Astrocyte (in vitro differentiated cells and primary cell): Measurements from ENCODE around the gene MUC5AC. TPM values are rescaled to one million over a fixed set of nuclear protein-coding genes. Genes with fewer than 3 reads are reported as not detected.

Experiments
- DNase-seq: peaks from one replicate; pipeline ENCODE4 v3.0.0-alpha.2; 2010; ENCODE audit warnings: low read depth
- FAIRE-seq: peaks from 2 replicates; lab custom pipeline; 2011; peaks lifted over from hg19 to GRCh38; lab: Jason Lieb, UNC
- H2AFZ ChIP-seq: 2 replicates; pipeline ENCODE4 v1.6.0; 2012; ENCODE audit warnings: low read depth, low read length, inconsistent platforms
- H3K27ac ChIP-seq: 2 replicates; pipeline ENCODE4 v1.5.1; 2011; ENCODE audit warnings: low read depth, low read length, inconsistent platforms
- H3K27me3 ChIP-seq: 2 replicates; pipeline ENCODE4 v1.6.0; 2011; ENCODE audit warnings: low read length, inconsistent platforms; ENCODE audit not compliant: insufficient read depth
- H3K36me3 ChIP-seq: 2 replicates; pipeline ENCODE4 v1.5.1; 2011; ENCODE audit warnings: low read length, inconsistent platforms; ENCODE audit not compliant: insufficient read depth
- H3K4me1 ChIP-seq: 2 replicates; pipeline ENCODE4 v1.5.1; 2011; ENCODE audit warnings: low read length, inconsistent platforms; ENCODE audit not compliant: insufficient read depth
- H3K4me2 ChIP-seq: 2 replicates; pipeline ENCODE4 v1.6.0; 2012; ENCODE audit warnings: low read length, inconsistent platforms
- H3K4me3 ChIP-seq: 2 replicates; pipeline ENCODE4 v1.5.1; 2011; ENCODE audit warnings: low read depth, mild to moderate bottlenecking, low read length, inconsistent platforms; ENCODE audit not compliant: insufficient read depth
- H3K79me2 ChIP-seq: 2 replicates; pipeline ENCODE4 v1.6.0; 2012; ENCODE audit warnings: mild to moderate bottlenecking, low read length, inconsistent platforms; ENCODE audit not compliant: insufficient read depth
- H3K9ac ChIP-seq: 2 replicates; pipeline ENCODE4 v1.6.0; 2012; ENCODE audit warnings: mild to moderate bottlenecking, low read length, inconsistent platforms
- H3K9me3 ChIP-seq: 2 replicates; pipeline ENCODE4 v1.5.1; 2012; ENCODE audit warnings: low read depth, mild to moderate bottlenecking, low read length, inconsistent platforms; ENCODE audit not compliant: insufficient read depth
- H4K20me1 ChIP-seq: 2 replicates; pipeline ENCODE4 v1.6.0; 2012; ENCODE audit warnings: low read length, inconsistent platforms; ENCODE audit not compliant: insufficient read depth
- H3K27ac Mint-ChIP-seq: one replicate; pipeline ENCODE4 v1.8.0; 2021; ENCODE audit warnings: mild to moderate bottlenecking, mixed read lengths; ENCODE audit not compliant: unreplicated experiment
- H3K27me3 Mint-ChIP-seq: one replicate; pipeline ENCODE4 v1.8.0; 2021; ENCODE audit warnings: low read depth, mixed read lengths; ENCODE audit not compliant: unreplicated experiment
- H3K36me3 Mint-ChIP-seq: one replicate; pipeline ENCODE4 v1.8.0; 2021; ENCODE audit warnings: low read depth, mixed read lengths; ENCODE audit not compliant: unreplicated experiment
- H3K4me1 Mint-ChIP-seq: one replicate; pipeline ENCODE4 v1.8.0; 2021; ENCODE audit warnings: low read depth, mixed read lengths; ENCODE audit not compliant: unreplicated experiment
- H3K4me3 Mint-ChIP-seq: one replicate; pipeline ENCODE4 v1.8.0; 2021; ENCODE audit warnings: mild to moderate bottlenecking, moderate library complexity, mixed read lengths; ENCODE audit not compliant: unreplicated experiment
- H3K9me3 Mint-ChIP-seq: one replicate; pipeline ENCODE4 v1.8.0; 2021; ENCODE audit warnings: mild to moderate bottlenecking, mixed read lengths; ENCODE audit not compliant: unreplicated experiment
- EZH2 ChIP-seq: IDR thresholded peaks from 2 replicates; pipeline ENCODE4 v1.6.1; 2012; ENCODE audit warnings: mild to moderate bottlenecking, low read length, inconsistent platforms; ENCODE audit not compliant: insufficient read depth
- total RNA-seq: library from RNA; stranded (reverse); gene quantifications from 2 replicates; pipeline ENCODE4 v1.2.1, GENCODE V29; 2021
- TF ChIP-seq, protein P1 (sequence below): IDR thresholded peaks from 2 replicates; pipeline ENCODE4 v1.5.1; 2011; ENCODE audit warnings: low read depth, mild to moderate bottlenecking, inconsistent platforms, low read length, moderate library complexity; ENCODE audit not compliant: insufficient read depth

MUC5AC gene
- total RNA-seq, 1 donor from 2014 or later = not detected

DNA sequence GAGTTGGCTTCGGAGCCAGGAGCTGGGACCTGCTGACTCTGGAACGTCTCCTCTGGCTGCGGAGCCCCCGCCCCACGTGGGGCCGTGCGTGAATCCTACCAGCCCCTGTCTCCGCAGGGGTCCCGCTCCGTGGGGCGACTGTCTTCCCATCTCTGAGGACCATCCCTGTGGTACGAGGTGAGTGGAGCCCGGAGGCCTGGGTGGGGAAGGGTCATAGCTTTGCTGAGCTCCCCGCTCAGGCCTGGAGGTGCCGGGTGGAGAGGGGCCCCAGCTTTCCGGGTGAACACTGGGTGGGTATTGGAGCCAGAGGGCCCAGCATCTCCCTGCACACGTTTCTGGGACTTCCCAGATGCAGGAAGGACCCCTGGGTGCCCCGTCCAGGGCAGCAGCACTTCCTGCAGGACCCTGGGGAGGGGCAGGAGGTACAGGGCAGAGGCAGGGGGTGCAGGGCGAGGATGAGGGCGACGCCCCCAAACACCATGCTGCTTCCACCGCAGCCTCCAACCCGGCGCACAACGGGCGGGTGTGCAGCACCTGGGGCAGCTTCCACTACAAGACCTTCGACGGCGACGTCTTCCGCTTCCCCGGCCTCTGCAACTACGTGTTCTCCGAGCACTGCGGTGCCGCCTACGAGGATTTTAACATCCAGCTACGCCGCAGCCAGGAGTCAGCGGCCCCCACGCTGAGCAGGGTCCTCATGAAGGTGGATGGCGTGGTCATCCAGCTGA lies 3.8 kb downstream of the MUC5AC start:
- Histone ChIP-seq H3K4me2 (no peak overlapping the region), H3K36me3 (no peaks in the 10 kb centered on the region), H3K79me2 (no peaks in the 10 kb centered on the region), H3K9me3 (no peaks in the 10 kb centered on the region), H3K4me1 (no peaks in the 10 kb centered on the region), H4K20me1 (no peaks in the 10 kb centered on the region), H3K9ac (no peak overlapping the region), H2AFZ (no peak overlapping the region), H3K27ac (no peak overlapping the region), H3K27me3 (no peaks in the 10 kb centered on the region), H3K4me3 (no peak overlapping the region)
- TF ChIP-seq, protein P1, sequence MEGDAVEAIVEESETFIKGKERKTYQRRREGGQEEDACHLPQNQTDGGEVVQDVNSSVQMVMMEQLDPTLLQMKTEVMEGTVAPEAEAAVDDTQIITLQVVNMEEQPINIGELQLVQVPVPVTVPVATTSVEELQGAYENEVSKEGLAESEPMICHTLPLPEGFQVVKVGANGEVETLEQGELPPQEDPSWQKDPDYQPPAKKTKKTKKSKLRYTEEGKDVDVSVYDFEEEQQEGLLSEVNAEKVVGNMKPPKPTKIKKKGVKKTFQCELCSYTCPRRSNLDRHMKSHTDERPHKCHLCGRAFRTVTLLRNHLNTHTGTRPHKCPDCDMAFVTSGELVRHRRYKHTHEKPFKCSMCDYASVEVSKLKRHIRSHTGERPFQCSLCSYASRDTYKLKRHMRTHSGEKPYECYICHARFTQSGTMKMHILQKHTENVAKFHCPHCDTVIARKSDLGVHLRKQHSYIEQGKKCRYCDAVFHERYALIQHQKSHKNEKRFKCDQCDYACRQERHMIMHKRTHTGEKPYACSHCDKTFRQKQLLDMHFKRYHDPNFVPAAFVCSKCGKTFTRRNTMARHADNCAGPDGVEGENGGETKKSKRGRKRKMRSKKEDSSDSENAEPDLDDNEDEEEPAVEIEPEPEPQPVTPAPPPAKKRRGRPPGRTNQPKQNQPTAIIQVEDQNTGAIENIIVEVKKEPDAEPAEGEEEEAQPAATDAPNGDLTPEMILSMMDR = no peak
- no peak for TF ChIP-seq EZH2
- H3K9me3 Mint-ChIP-seq = no peaks in the 10 kb centered on the region
- no peak overlapping the region for H3K4me3 Mint-ChIP-seq
- no peaks in the 10 kb centered on the region for H3K4me1 Mint-ChIP-seq
- H3K27ac Mint-ChIP-seq = no peak overlapping the region
- FAIRE-seq = no peak
- H3K27me3 Mint-ChIP-seq = peaks cover 21% of the 10 kb centered on the region
- H3K36me3 Mint-ChIP-seq = no peaks in the 10 kb centered on the region
- DNase-seq = no peak

- no peak overlapping the region for H3K27ac ChIP-seq
- Mint-ChIP-seq H3K27ac (no peak overlapping the region), H3K4me1 (no peaks in the 10 kb centered on the region), H3K9me3 (no peaks in the 10 kb centered on the region), H3K36me3 (no peaks in the 10 kb centered on the region), H3K4me3 (no peak overlapping the region), H3K27me3 (peaks cover 20% of the 10 kb centered on the region)
- H3K36me3 ChIP-seq = no peaks in the 10 kb centered on the region
- H3K79me2 ChIP-seq = no peaks in the 10 kb centered on the region
- H3K4me1 ChIP-seq = no peaks in the 10 kb centered on the region
- no peak for TF ChIP-seq EZH2
- TF ChIP-seq, protein P1 = no peak
- H3K9me3 ChIP-seq = no peaks in the 10 kb centered on the region
- H3K4me2 ChIP-seq = no peak overlapping the region
- H2AFZ ChIP-seq = no peak overlapping the region
- DNase-seq (no peak), FAIRE-seq (no peak)
- H3K27me3 ChIP-seq = no peaks in the 10 kb centered on the region
- no peak overlapping the region for H3K4me3 ChIP-seq
- no peak overlapping the region for H3K9ac ChIP-seq
- H4K20me1 ChIP-seq = no peaks in the 10 kb centered on the region
Observed at GRCh38 chr11:1162138-1162475, 4.4 kb downstream of the MUC5AC start.

DNA sequence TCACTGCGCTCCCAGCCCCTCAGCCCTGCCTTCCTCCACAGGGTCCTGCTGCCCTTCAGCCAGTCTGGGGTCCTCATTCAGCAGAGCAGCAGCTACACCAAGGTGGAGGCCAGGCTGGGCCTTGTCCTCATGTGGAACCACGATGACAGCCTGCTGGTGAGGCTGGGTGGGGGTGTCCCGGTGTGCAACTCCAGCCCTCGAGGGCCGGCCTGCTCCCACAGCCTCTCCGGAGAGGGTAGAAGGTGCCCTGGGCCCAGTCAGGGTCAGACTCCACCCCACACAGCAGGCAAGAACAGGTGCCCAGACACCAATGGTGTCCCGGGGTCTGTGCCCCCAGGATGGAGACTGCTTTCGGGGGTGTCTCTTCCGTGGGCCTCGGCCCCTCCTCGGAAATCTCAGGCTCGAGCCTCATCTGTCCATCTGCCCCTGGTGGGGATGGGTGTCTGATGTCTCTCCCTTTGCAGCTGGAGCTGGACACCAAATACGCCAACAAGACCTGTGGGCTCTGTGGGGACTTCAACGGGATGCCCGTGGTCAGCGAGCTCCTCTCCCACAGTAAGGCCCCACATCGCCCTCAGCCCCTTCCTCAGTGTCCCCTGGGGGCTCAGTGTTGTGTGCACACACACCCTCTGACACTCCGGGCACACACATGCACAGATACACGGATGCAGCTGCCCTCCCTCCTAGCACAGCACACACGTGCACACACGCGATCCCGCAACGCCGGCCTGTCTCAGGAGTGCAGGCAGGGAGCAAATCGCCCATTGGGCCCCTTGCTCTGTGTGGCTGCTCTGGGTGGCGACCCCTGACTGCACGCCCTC lies 4.9 kb downstream of the MUC5AC start:
- H3K9me3 ChIP-seq = no peaks in the 10 kb centered on the region

More for the DNA sequence above, 4.9 kb downstream of the MUC5AC start:
- peaks cover 23% of the 10 kb centered on the region for H3K27me3 Mint-ChIP-seq
- H3K4me3 Mint-ChIP-seq = no peak overlapping the region
- H3K27ac Mint-ChIP-seq = no peak overlapping the region
- Histone ChIP-seq H3K4me3 (no peak overlapping the region), H3K9ac (no peak overlapping the region), H3K4me1 (no peaks in the 10 kb centered on the region), H3K36me3 (no peaks in the 10 kb centered on the region), H4K20me1 (no peaks in the 10 kb centered on the region), H2AFZ (no peak overlapping the region), H3K4me2 (no peak overlapping the region), H3K27me3 (no peaks in the 10 kb centered on the region), H3K79me2 (no peaks in the 10 kb centered on the region), H3K27ac (no peak overlapping the region)
- peaks cover 2% of the 10 kb centered on the region for H3K9me3 Mint-ChIP-seq
- DNase-seq (no peak), FAIRE-seq (no peak)
- H3K36me3 Mint-ChIP-seq = no peaks in the 10 kb centered on the region
- no peaks in the 10 kb centered on the region for H3K4me1 Mint-ChIP-seq
- no peak for TF ChIP-seq EZH2
- TF ChIP-seq, protein P1 = no peak
